Activated CD4-positive, alpha-beta memory T cell treated with anti-CD3 and anti-CD28 coated beads for 36 hours (primary cell): Measurements from ENCODE around the gene UBE2L3. TPM values are rescaled to one million over a fixed set of nuclear protein-coding genes. Genes with fewer than 3 reads are reported as not detected.
"Not testable (repeated sequence)": the region's sequence is repeated elsewhere in the genome, so short reads cannot be mapped to it uniquely, and the experiment has no call there.

Source experiments
- CTCF ChIA-PET: fragments of 350-600 bp; sonication (Branson Sonifier 250); formaldehyde crosslinking; loops from one replicate; lab custom pipeline; 2021; ENCODE audit warnings: antibody characterized with exemption, inconsistent platforms; lab: Charles Lee
- POLR2A ChIA-PET: fragments of 350-600 bp; sonication (Branson Sonifier 250); formaldehyde crosslinking; loops from one replicate; lab custom pipeline; 2021; ENCODE audit warnings: antibody characterized with exemption; lab: Charles Lee
- DNase-seq: peaks from one replicate; pipeline ENCODE4 v3.0.0-alpha.2; 2020
- H3K27ac Mint-ChIP-seq: one replicate; pipeline ENCODE4 v1.8.0; 2021; ENCODE audit warnings: mixed read lengths
- H3K27me3 Mint-ChIP-seq: one replicate; pipeline ENCODE4 v1.8.0; 2021; ENCODE audit warnings: mixed read lengths
- H3K36me3 Mint-ChIP-seq: one replicate; pipeline ENCODE4 v1.8.0; 2021; ENCODE audit warnings: mixed read lengths
- H3K4me1 Mint-ChIP-seq: one replicate; pipeline ENCODE4 v1.8.0; 2021; ENCODE audit warnings: low read depth, mixed read lengths
- H3K4me3 Mint-ChIP-seq: one replicate; pipeline ENCODE4 v1.8.0; 2021; ENCODE audit warnings: mild to moderate bottlenecking, mixed read lengths
- H3K9me3 Mint-ChIP-seq: one replicate; pipeline ENCODE4 v1.8.0; 2021; ENCODE audit warnings: mixed read lengths
- intact Hi-C: fragments of 100-400 bp; cut with micrococcal nuclease; formaldehyde crosslinking; loops from one replicate; pipeline ENCODE4 v1.15.1; 2023
- total RNA-seq, 2 experiments: library from RNA; stranded (reverse); gene quantifications; one replicate each; pipeline ENCODE4 v1.2.3, GENCODE V29; 2021

Gene UBE2L3
- total RNA-seq, 2 experiments from 2014 or later, result 52.4 to 53.1 TPM

DNA sequence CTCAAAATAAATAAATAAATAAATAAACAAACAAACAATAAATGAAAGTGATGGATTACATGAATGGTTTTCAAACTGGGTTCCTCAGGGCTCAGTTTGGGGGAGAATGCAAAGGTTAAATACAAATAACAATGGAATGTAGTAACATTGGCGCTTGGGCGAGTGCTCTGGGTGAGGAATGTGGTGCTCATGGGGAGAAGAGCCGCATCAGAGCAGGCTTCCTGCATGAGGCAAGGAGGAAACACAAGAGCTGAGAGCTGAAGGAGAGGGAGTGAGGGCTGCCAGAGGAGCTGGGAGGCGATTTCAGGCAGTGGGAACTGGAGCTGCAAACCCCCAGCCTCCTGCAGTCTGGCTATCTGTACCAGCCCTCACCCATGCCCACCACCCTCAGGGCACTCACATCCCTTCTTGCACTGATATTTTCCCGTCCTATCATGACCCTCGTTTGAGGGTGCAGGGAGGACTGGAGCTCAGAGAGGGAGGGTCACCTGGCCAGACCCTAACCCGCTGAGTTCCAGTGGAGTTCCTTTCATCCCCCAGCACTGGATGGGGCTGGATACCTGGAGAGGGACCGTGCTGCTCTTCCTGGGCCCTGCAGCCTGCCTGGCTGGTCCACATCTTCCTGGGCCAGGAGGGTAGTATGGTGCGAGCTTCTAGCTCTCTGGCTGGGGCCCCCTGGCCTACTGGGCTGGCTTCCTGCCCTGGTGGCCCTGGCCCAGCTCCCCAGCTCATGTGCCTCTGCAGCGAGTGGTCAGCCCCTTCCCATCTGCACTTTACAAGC lies 8.0 kb upstream of the UBE2L3 start:
- H3K36me3 Mint-ChIP-seq, H3K27me3 Mint-ChIP-seq, CTCF ChIA-PET, DNase-seq, H3K9me3 Mint-ChIP-seq, H3K27ac Mint-ChIP-seq, POLR2A ChIA-PET, intact Hi-C loops, H3K4me1 Mint-ChIP-seq, H3K4me3 Mint-ChIP-seq: not testable (repeated sequence)

DNA sequence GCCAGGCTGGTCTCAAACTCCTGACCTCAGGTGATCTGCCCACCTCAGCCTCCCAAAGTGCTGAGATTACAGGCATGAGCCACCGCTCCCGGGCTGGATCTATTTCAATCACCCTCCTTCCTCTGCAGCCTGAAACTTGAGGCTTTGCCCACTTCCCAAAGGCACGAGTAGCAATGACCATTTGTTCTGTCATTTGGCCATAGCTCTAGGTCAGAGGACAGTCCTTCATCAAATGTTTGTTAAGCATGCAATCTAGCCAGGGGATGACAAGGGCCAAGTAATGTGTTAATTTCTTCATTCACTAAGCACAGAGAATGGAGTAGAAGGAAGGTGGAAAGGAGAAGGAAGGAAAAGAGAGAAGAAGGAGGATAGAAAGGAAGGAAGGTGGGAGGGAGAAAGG lies 6.9 kb upstream of the UBE2L3 start:
- intact Hi-C loops, CTCF ChIA-PET, H3K4me3 Mint-ChIP-seq, H3K4me1 Mint-ChIP-seq, DNase-seq, H3K9me3 Mint-ChIP-seq, H3K27ac Mint-ChIP-seq, H3K36me3 Mint-ChIP-seq, POLR2A ChIA-PET, H3K27me3 Mint-ChIP-seq: not testable (repeated sequence)

DNA sequence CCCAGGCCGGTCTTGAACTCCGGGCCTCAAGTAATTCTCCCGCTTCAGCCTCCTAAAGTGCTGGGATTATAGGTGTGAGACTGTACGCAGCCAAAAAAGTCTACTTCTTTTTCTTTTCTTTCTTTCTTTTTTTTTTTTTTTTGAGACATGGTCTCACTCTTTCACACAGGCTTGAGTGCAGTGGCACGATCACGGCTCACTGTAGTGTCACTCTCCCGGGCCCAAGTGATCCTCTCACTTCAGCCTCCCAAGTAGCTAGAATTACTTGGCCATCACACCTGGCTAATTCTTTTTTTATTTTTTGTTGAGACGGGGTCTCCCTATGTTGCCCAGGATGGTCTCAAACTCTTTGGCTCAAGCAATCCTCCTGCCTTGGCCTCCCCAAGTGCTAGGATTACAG lies 3.6 kb upstream of the UBE2L3 start:
- ChIA-PET CTCF (no interaction called here), POLR2A (no interaction called here)
- H3K36me3 Mint-ChIP-seq, result peaks cover 2% of the 10 kb centered on the region
- no peaks in the 10 kb centered on the region for H3K27me3 Mint-ChIP-seq
- H3K9me3 Mint-ChIP-seq, result no peaks in the 10 kb centered on the region
- H3K4me1 Mint-ChIP-seq, result peaks cover 7% of the 10 kb centered on the region
- H3K4me3 Mint-ChIP-seq, result no peak overlapping the region
- DNase-seq, result no peak
- no peak overlapping the region for H3K27ac Mint-ChIP-seq
- intact Hi-C loops, result no loop called here

DNA sequence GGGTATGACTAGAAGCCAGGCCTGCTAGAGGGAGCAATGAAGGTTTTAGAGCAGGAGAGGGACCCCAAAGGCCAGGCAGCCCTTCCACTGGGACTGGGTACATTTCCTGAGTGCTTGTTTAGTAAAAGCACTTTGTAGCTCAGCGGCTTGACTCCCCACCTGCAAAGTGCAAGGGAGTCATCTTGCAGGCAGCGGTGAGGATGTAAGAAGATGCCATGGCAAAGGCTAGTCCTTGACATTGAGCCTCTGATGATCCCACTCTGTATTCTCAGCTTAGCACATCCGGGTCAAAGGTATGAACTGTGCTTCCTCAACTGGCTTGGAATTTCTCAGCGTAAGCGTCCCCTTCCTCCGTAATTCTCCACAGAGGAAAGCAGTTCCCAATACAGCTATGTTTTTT lies 3.1 kb upstream of the UBE2L3 start:
- intact Hi-C loops, result no loop called here

DNA sequence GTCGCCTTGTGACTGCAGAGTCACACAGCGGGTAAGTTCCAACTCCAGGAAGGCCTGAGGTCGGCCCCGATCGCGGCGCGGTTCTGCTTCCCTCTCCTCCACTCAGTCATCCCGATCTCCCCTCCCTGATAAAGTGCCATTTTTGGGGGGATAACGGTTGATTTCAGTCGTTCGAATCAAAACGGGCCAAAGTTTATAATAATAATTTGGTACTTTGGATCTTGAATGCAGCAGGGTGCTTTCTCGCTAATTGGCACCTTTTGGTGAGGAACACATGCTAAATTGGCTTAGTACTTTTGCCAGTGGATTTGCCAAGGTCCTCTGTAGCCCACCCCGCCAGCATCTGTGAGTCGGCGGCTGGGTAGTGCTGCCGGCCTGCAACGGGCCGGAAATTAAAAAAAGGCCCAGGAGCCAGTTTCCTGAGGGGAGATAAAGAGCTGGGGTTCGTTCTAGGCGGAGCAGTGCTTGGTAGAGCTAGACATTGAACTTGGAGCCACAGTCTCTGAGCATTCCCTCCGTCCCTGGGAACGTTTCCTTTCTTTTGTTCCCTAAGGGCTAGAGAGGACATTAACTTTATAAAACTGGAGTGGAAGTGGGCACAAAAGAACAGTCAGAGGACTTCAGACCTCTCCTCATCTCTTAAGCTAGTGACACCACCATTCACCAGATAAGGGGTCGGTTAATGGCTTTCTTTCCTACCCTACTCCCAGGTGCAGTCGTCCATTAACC lies 997 bp downstream of the UBE2L3 start:
- Mint-ChIP-seq H3K9me3 (no peaks in the 10 kb centered on the region), H3K27ac (peak overlapping the region; percentile 94), H3K27me3 (no peaks in the 10 kb centered on the region), H3K4me1 (peaks cover 51% of the 10 kb centered on the region), H3K4me3 (peak overlapping the region; percentile 94), H3K36me3 (peaks cover 20% of the 10 kb centered on the region)
- ChIA-PET CTCF (interaction anchor here (2.2 kb wide), 1 partner anchor 61 kb away, joined by 11 read pairs; no protein-coding TSS in a partner anchor), POLR2A (interaction anchor here (1.1 to 2.6 kb wide), 2 partner anchors 20 to 60 kb away, joined by 3 to 12 read pairs; partner anchors contain the start of gene YDJC)
- DNase-seq, result peak; percentile 45
- intact Hi-C loops, result no loop called here

More for the DNA sequence above, 3.1 kb upstream of the UBE2L3 start:
- peaks cover 4% of the 10 kb centered on the region for H3K36me3 Mint-ChIP-seq
- no peaks in the 10 kb centered on the region for H3K27me3 Mint-ChIP-seq
- H3K4me3 Mint-ChIP-seq, result no peak overlapping the region
- no peaks in the 10 kb centered on the region for H3K9me3 Mint-ChIP-seq
- ChIA-PET POLR2A (no interaction called here), CTCF (no interaction called here)
- no peak overlapping the region for H3K27ac Mint-ChIP-seq
- peaks cover 12% of the 10 kb centered on the region for H3K4me1 Mint-ChIP-seq
- no peak for DNase-seq

DNA sequence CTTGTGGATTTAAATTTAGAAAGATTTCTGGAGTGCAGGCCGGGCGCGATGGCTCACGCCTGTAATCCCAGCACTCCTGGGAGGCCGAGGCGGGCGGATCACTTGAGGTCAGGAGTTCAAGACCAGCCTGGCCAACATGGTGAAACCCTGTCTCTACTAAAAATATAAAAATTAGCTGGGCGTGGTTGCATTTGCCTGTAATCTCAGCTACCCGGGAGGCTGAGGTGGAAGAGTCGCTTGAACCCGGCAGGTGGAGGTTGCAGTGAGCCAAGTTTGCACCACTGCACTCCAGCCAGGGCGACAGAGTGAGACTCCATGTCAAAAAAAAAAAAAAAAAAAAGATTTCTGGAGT lies 1.5 kb downstream of the UBE2L3 start:
- Mint-ChIP-seq H3K4me1 (peaks cover 57% of the 10 kb centered on the region), H3K4me3 (peak overlapping the region; percentile 94), H3K27ac (peak overlapping the region; percentile 94), H3K36me3 (peaks cover 20% of the 10 kb centered on the region)
- intact Hi-C loops, H3K27me3 Mint-ChIP-seq, DNase-seq, H3K9me3 Mint-ChIP-seq: not testable (repeated sequence)
- ChIA-PET POLR2A (interaction anchor here (1.1 to 2.6 kb wide), 3 partner anchors 18 to 60 kb away, joined by 3 to 12 read pairs (median 3); partner anchors contain the start of gene YDJC), CTCF (interaction anchor here (1.1 to 2.2 kb wide), 2 partner anchors 60 to 78 kb away, joined by 4 to 11 read pairs; no protein-coding TSS in a partner anchor)

DNA sequence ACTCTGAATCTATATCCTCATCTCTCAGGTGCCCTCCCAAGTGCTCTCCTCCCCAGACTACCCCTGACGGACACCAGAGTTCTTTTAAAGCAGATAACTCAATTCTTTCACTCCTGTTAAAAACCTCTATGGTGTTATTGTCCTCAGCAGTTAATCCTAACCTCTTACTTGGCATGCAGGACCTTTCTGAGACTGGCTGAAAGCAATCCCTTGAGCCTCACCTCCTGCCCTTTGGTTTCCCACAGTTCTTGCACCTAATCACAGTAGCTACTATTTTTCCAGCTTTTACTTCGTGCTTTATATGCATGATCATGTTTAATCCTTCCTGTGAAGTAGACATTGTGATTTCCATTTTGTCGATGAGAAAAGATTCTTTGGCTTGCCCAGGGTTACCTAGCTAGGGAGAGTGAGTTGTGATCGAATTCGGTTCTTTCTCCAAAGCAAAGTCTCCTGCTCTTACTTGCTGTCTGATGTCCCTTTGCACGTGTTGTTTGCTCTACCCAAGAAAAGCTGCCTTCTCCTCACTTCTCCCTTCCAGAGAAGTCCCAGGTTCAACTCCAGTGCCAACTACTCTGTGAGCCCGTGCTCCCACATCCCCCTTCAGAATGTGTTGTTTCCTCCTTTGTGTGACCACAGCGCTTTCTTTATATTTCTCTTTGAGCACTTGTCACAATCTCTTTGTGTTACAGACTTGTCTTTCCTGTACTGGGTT lies 2.1 kb downstream of the UBE2L3 start:
- intact Hi-C loops, result loop anchor here (2.0 kb wide), 1 partner anchor 61 kb away; the partner anchor contains the start of gene YDJC
- ChIA-PET CTCF (interaction anchor here (1.1 to 2.2 kb wide), 2 partner anchors 60 to 77 kb away, joined by 4 to 11 read pairs; no protein-coding TSS in a partner anchor), POLR2A (interaction anchor here (1.1 to 2.6 kb wide), 3 partner anchors 18 to 59 kb away, joined by 3 to 12 read pairs (median 3); partner anchors contain the start of gene YDJC)
- Mint-ChIP-seq H3K4me3 (peak overlapping the region; percentile 94), H3K27me3 (no peaks in the 10 kb centered on the region), H3K36me3 (peaks cover 20% of the 10 kb centered on the region), H3K9me3 (no peaks in the 10 kb centered on the region), H3K4me1 (peaks cover 62% of the 10 kb centered on the region), H3K27ac (peak overlapping the region; percentile 53)
- no peak for DNase-seq

DNA sequence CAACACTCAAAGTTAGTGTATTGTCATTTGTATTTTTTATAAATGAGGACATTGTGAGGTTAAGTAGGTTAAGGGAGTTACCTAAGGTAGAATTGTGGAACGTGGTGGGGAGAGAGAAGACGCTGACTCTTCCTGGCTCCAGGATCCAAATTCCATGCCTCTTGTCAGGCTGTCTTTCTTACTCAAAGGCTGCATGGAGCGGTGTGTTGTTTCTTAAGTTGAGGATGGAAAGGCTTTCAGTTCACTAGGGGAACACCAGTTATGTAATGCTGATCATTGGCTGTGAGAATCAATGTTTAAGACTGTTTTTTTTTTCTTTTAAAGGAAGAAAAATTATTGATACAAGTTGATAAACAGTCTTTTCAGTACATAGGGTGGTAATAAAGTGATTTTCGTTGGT lies 2.9 kb downstream of the UBE2L3 start:
- Mint-ChIP-seq H3K4me3 (no peak overlapping the region), H3K9me3 (no peaks in the 10 kb centered on the region), H3K27me3 (no peaks in the 10 kb centered on the region), H3K36me3 (peaks cover 20% of the 10 kb centered on the region), H3K27ac (no peak overlapping the region), H3K4me1 (peaks cover 63% of the 10 kb centered on the region)
- ChIA-PET CTCF (interaction anchor here (1.4 to 2.2 kb wide), 2 partner anchors 59 kb away, joined by 9 to 11 read pairs; partner anchors contain the start of gene YDJC), POLR2A (interaction anchor here (1.2 to 2.6 kb wide), 3 partner anchors 17 to 59 kb away, joined by 3 to 12 read pairs (median 7); partner anchors contain the start of gene YDJC)
- no peak for DNase-seq
- intact Hi-C loops, result loop anchor here (2.0 kb wide), 1 partner anchor 60 kb away; the partner anchor contains the start of gene YDJC

DNA sequence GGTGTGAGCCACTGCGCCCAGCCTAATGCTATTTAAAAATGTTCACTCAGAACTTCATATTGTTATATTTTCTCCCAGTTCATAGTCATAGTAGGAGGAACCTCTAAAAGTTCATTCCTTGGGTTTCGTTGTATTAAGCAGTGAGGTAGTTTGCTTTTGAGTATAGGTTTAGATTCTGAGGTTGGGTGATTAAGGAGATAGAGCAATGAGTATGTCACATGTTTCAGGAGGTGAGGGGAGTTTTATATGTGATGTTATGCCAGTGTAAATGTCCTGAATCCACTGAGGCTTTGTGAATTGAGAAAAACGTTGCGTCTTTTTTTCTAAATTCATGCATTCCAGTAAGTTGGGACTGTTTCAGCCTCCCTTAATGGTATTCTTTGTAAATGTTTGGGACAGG lies 4.2 kb downstream of the UBE2L3 start:
- ChIA-PET CTCF (interaction anchor here (0.8 to 1.4 kb wide), 2 partner anchors 19 to 58 kb away, joined by 3 to 9 read pairs; partner anchors contain the start of gene YDJC), POLR2A (interaction anchor here (0.7 to 1.3 kb wide), 3 partner anchors 16 to 58 kb away, joined by 4 to 7 read pairs (median 4); partner anchors contain the start of gene YDJC)
- no peaks in the 10 kb centered on the region for H3K27me3 Mint-ChIP-seq
- peaks cover 67% of the 10 kb centered on the region for H3K4me1 Mint-ChIP-seq
- DNase-seq, result no peak
- H3K36me3 Mint-ChIP-seq, result peaks cover 20% of the 10 kb centered on the region
- peak overlapping the region; percentile 83 for H3K27ac Mint-ChIP-seq
- peak overlapping the region; percentile 34 for H3K4me3 Mint-ChIP-seq
- no peaks in the 10 kb centered on the region for H3K9me3 Mint-ChIP-seq
- intact Hi-C loops, result loop anchor here (1.0 to 2.0 kb wide), 2 partner anchors 17 to 59 kb away; partner anchors contain the start of gene YDJC

DNA sequence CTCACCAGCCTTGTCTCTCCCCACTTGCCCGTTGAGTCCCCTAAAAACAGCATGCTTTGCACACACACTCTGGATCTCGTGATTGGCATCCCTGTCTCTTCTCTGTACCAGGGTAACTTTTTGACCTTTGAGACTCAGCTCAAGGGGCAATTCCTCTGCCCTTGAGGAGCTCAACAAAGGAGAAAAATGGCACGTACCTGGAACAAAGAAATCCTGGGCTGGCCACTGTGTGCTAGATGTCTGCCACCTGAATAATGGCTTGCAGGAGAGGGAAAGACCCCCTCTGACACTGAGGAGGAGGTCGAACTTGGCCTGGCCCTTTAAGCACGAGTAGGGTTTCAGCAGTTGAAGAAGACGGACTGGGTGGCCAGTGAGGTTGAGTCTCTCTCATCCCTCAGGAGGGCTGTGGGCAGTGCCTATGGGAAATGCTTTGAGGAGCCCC lies 5.8 kb downstream of the UBE2L3 start:
- intact Hi-C loops, result no loop called here
- ChIA-PET CTCF (interaction anchor here (0.5 to 2.0 kb wide), 6 partner anchors 13 to 74 kb away, joined by 3 to 7 read pairs (median 5); no protein-coding TSS in a partner anchor), POLR2A (interaction anchor here (2.8 kb wide), 1 partner anchor 14 kb away, joined by 17 read pairs; no protein-coding TSS in a partner anchor)
- no peak overlapping the region for H3K4me3 Mint-ChIP-seq
- H3K27ac Mint-ChIP-seq, result no peak overlapping the region
- H3K9me3 Mint-ChIP-seq, result no peaks in the 10 kb centered on the region
- no peaks in the 10 kb centered on the region for H3K27me3 Mint-ChIP-seq
- no peak for DNase-seq
- peaks cover 77% of the 10 kb centered on the region for H3K4me1 Mint-ChIP-seq
- peaks cover 23% of the 10 kb centered on the region for H3K36me3 Mint-ChIP-seq
